ENCODE data around the gene PSMD8. TPM values are rescaled to one million over a fixed set of nuclear protein-coding genes. Genes with fewer than 3 reads are reported as not detected.

Gene PSMD8
- total and polyA plus RNA-seq, 2 donors (not counting 3 experiments of a cell fraction or from before 2014, with no cell fraction given), result 203 to 543 TPM

DNA sequence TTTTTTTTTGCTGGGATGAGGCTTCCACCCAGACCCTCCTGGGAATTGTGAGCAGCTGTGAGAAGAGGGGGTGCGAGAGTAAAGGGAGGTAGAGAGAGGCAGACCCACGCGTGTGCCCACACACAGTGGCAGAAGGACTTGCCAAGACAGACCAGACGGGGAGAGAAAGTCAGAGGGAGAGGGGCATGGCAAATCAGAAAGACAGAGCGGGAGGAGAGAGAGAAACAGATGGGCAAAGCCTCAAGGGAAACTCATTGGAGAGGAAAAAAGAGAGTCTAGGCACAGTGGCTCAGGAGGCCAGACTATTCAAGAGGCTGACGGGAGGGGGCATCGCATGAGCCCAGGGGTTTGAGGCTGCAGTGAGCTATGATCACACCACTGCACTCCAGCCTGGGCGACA is 21.8 kb upstream of the PSMD8 start:
- no peaks in the 10 kb centered on the region for H3K4me1 ChIP-seq (ENCODE audit: control insufficient read depth, extremely low read depth, insufficient read depth, low read length)
- BruUV-seq (replicated peaks), result no TSS peak
- dilution Hi-C loops (cut with MboI; ENCODE audit: extremely low pct_ligation_motif_present, low sequenced_read_pairs) (no loop called here), intact Hi-C loops (cut with micrococcal nuclease) (no loop called here)
- TF ChIP-seq EZH2 (IDR thresholded peaks at IDR 0.05; ENCODE audit: borderline replicate concordance, low read depth, low read length, severe bottlenecking) (no peak), POLR2AphosphoS5 (IDR thresholded peaks at IDR 0.05; ENCODE audit: insufficient read depth, low read depth, low read length) (no peak)
- TF ChIP-seq, protein P1, sequence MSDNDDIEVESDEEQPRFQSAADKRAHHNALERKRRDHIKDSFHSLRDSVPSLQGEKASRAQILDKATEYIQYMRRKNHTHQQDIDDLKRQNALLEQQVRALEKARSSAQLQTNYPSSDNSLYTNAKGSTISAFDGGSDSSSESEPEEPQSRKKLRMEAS (IDR thresholded peaks at IDR 0.05; ENCODE audit: insufficient read depth, insufficient read length), result no peak
- no peak overlapping the region for H3K4me3 ChIP-seq (replicated peaks in 1 of 3; ENCODE audit: insufficient read depth in 1 of 3, low read depth in 1 of 3, low read length in 3 of 3)
- peaks cover 2 to 4% of the 10 kb centered on the region in 2 experiments for H3K27me3 ChIP-seq (ENCODE audit: control insufficient read depth in 2 of 2, insufficient read depth in 2 of 2, low read length in 2 of 2)
- DNase-seq (ENCODE audit: low read depth, low spot score) (no peak), FAIRE-seq (no peak)
- H3K27ac ChIP-seq (ENCODE audit: insufficient read depth, low read depth, low read length), result no peak overlapping the region
- no peaks in the 10 kb centered on the region for H3K36me3 ChIP-seq (ENCODE audit: control insufficient read depth in 2 of 2, extremely low read depth in 1 of 2, insufficient read depth in 2 of 2, low read length in 2 of 2)
- no peak overlapping the region for H3K9ac ChIP-seq (replicated peaks; ENCODE audit: extremely low read depth, insufficient read depth, low read length)
- no peaks in the 10 kb centered on the region for H3K9me3 ChIP-seq (replicated peaks; ENCODE audit: control insufficient read depth, insufficient read depth, low read length)
- no peak overlapping the region for H3K4me2 ChIP-seq (ENCODE audit: insufficient read depth, low read length)
- CTCF ChIA-PET, result interaction anchor here (0.6 to 1.2 kb wide), 3 partner anchors 9 to 21 kb away, joined by 3 to 4 read pairs (median 4); partner anchors contain the start of gene CATSPERG
- POLR2A ChIA-PET, result interaction anchor here (1.2 kb wide), 1 partner anchor 22 kb away, joined by 3 read pairs; the partner anchor contains the start of gene PSMD8
- H3K9me1 ChIP-seq (replicated peaks; ENCODE audit: control insufficient read depth, extremely low read depth, insufficient read depth, low read length), result no peaks in the 10 kb centered on the region
- no peaks in the 10 kb centered on the region for H4K20me1 ChIP-seq (replicated peaks; ENCODE audit: control insufficient read depth, extremely low read depth, insufficient read depth, low read length)
- H3K79me2 ChIP-seq (ENCODE audit: control insufficient read depth, insufficient read depth, low read length), result no peaks in the 10 kb centered on the region
- H2AFZ ChIP-seq (ENCODE audit: low read depth, low read length), result no peak overlapping the region

DNA sequence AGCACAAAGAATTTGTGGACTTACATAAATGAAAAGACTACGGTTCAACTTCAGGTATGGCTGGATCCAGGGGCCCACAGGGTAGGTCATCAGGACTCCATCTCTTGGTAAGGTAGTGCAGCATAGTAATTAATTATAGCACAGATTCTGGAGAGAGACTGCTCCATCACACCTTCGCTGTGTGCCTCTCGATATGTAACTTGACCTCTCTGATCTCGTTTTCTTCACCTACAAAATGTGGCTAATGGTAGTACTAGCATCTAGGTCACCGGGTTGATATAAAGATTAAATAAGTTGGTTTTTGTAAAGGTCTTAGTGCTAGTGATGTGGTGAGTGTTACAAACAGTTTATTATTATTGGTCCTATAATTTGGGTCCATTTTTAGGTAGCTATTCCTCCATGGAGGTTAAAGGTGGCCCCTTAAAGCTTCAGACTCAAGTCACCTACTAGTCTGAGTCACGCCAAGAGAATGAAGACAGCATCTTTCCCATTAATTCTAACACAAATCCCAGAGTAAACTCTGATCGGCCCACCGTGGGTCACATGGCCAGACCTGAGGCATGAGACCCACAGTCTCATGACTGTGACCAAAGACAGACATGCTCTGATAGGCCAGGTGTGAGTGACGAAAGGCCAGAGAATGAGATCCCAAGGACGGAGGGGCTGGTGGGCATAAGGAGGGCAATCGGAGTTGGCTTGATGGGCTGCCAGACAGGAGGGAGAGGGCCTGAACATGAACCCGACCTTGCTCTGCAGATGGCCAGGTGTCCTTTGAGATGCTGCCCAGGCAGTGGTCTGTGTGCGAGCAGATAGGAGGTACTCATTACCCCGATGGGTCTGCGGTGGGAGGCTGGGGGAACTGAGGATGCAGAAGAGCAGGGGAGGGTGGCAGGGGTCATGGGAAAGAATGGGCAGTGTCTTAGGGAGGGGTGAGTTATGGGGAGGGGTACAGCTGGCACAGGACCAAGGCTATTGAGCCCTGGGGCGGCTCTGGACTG is 18.3 kb upstream of the PSMD8 start:
- dilution Hi-C loops (cut with MboI; ENCODE audit: extremely low pct_ligation_motif_present, low sequenced_read_pairs), result no loop called here
- H3K27ac ChIP-seq (ENCODE audit: insufficient read depth, low read depth, low read length), result no peak overlapping the region
- ChIA-PET CTCF (no interaction called here), POLR2A (no interaction called here)
- no peaks in the 10 kb centered on the region for H3K4me1 ChIP-seq (ENCODE audit: control insufficient read depth, extremely low read depth, insufficient read depth, low read length)
- DNase-seq (ENCODE audit: low read depth, low spot score), result no peak
- no peak overlapping the region for H3K9ac ChIP-seq (replicated peaks; ENCODE audit: extremely low read depth, insufficient read depth, low read length)
- H3K79me2 ChIP-seq (ENCODE audit: control insufficient read depth, insufficient read depth, low read length), result no peaks in the 10 kb centered on the region
- no peak for FAIRE-seq
- H2AFZ ChIP-seq (ENCODE audit: low read depth, low read length), result no peak overlapping the region
- no peaks in the 10 kb centered on the region for H3K36me3 ChIP-seq (ENCODE audit: control insufficient read depth in 2 of 2, extremely low read depth in 1 of 2, insufficient read depth in 2 of 2, low read length in 2 of 2)
- no peaks in the 10 kb centered on the region for H3K9me3 ChIP-seq (replicated peaks; ENCODE audit: control insufficient read depth, insufficient read depth, low read length)
- H3K9me1 ChIP-seq (replicated peaks; ENCODE audit: control insufficient read depth, extremely low read depth, insufficient read depth, low read length), result no peaks in the 10 kb centered on the region
- intact Hi-C loops (cut with micrococcal nuclease), result no loop called here
- TF ChIP-seq FOS (IDR thresholded peaks at IDR 0.05; ENCODE audit: borderline replicate concordance, insufficient read depth, low read length) (no peak), POLR2A (IDR thresholded peaks at IDR 0.05; ENCODE audit: low read depth, low read length) (no peak)
- no peak overlapping the region for H3K4me3 ChIP-seq (replicated peaks in 1 of 3; ENCODE audit: insufficient read depth in 1 of 3, low read depth in 1 of 3, low read length in 3 of 3)
- H3K4me2 ChIP-seq (ENCODE audit: insufficient read depth, low read length), result no peak overlapping the region
- peaks cover 11 to 12% of the 10 kb centered on the region in 2 experiments for H3K27me3 ChIP-seq (ENCODE audit: control insufficient read depth in 2 of 2, insufficient read depth in 2 of 2, low read length in 2 of 2)
- no TSS peak for BruUV-seq (replicated peaks)
- no peaks in the 10 kb centered on the region for H4K20me1 ChIP-seq (replicated peaks; ENCODE audit: control insufficient read depth, extremely low read depth, insufficient read depth, low read length)
